IMR-90 (cell line): Measurements from ENCODE around the gene CD300C. TPM values are rescaled to one million over a fixed set of nuclear protein-coding genes. Genes with fewer than 3 reads are reported as not detected.

Source experiments
- ATAC-seq: fragments of 200-7000 bp; cut with Tn5 transposase; 2 replicates; pipeline ENCODE4 v1.9.1; 2020; ENCODE audit warnings: low read depth, mild to moderate bottlenecking, moderate library complexity
- BruUV-seq: library from RNA; stranded (reverse); fragments of 400-500 nt; replicated peaks from 2 replicates; lab custom pipeline; 2021; lab: Mats Ljungman, UMichigan
- CTCF ChIA-PET: fragments of 300-600 bp; formaldehyde crosslinking; extraction: SDS; loops from one replicate; lab custom pipeline; 2021; ENCODE audit warnings: antibody characterized with exemption; lab: Yijun Ruan, JAX
- POLR2A ChIA-PET: fragments of 300-600 bp; sonication (Branson Sonifier 250); formaldehyde crosslinking; loops from one replicate; lab custom pipeline; 2022; ENCODE audit warnings: antibody characterized with exemption; ENCODE audit not compliant: unreplicated experiment; lab: Charles Lee
- DNase-seq: peaks from one replicate; pipeline ENCODE4 v3.0.0; 2013
- H2AFZ ChIP-seq: replicated peaks from 2 replicates; pipeline ENCODE3; 2013; ENCODE audit warnings: low read length, mild to moderate bottlenecking; ENCODE audit not compliant: poor library complexity
- H2AK5ac ChIP-seq: 2 replicates; pipeline ENCODE4 v1.6.1; 2013; ENCODE audit warnings: low read depth, low read length, inconsistent platforms
- H2AK9ac ChIP-seq: replicated peaks from 2 replicates; pipeline ENCODE3; 2013; ENCODE audit warnings: mild to moderate bottlenecking, low read depth, low read length, moderate library complexity; ENCODE audit not compliant: poor library complexity
- H2BK120ac ChIP-seq: 2 replicates; pipeline ENCODE4 v1.6.1; 2013; ENCODE audit warnings: low read depth, low read length, inconsistent platforms
- H2BK15ac ChIP-seq: 3 replicates; pipeline ENCODE4 v1.6.1; 2013; ENCODE audit warnings: low read depth, low read length, inconsistent platforms
- H2BK20ac ChIP-seq: 2 replicates; pipeline ENCODE4 v1.6.1; 2013; ENCODE audit warnings: low read depth, mild to moderate bottlenecking, inconsistent platforms, low read length, moderate library complexity
- H2BK5ac ChIP-seq: 2 replicates; pipeline ENCODE4 v1.6.1; 2013; ENCODE audit warnings: mild to moderate bottlenecking, low read depth, low read length, inconsistent platforms; ENCODE audit not compliant: poor library complexity, severe bottlenecking
- H3K14ac ChIP-seq: replicated peaks from 2 replicates; pipeline ENCODE4 v1.6.1; 2013; ENCODE audit warnings: low read depth, low read length, inconsistent platforms
- H3K18ac ChIP-seq: 2 replicates; pipeline ENCODE4 v1.6.1; 2013; ENCODE audit warnings: low read depth, low read length, control low read depth
- H3K23ac ChIP-seq: 2 replicates; pipeline ENCODE4 v1.6.1; 2013; ENCODE audit warnings: low read depth, low read length, inconsistent platforms
- H3K27ac ChIP-seq: 2 replicates; pipeline ENCODE4 v1.5.1; 2013; ENCODE audit warnings: mild to moderate bottlenecking, control low read depth, low read length; ENCODE audit not compliant: insufficient read depth
- H3K27me3 ChIP-seq: 2 replicates; pipeline ENCODE4 v1.6.1; 2013; ENCODE audit warnings: low read length; ENCODE audit not compliant: control insufficient read depth, insufficient read depth
- H3K36me3 ChIP-seq: 2 replicates; pipeline ENCODE4 v1.6.1; 2013; ENCODE audit warnings: low read length, mixed read lengths; ENCODE audit not compliant: control insufficient read depth, insufficient read depth
- H3K4ac ChIP-seq: 2 replicates; pipeline ENCODE4 v1.6.1; 2013; ENCODE audit warnings: low read depth, low read length, inconsistent platforms
- H3K4me1 ChIP-seq: 2 replicates; pipeline ENCODE4 v1.6.1; 2013; ENCODE audit warnings: low read length, mixed read lengths; ENCODE audit not compliant: control insufficient read depth, insufficient read depth
- H3K4me2 ChIP-seq: 2 replicates; pipeline ENCODE4 v1.6.1; 2013; ENCODE audit warnings: low read depth, mild to moderate bottlenecking, control low read depth, low read length, moderate library complexity
- H3K4me3 ChIP-seq: 2 replicates; pipeline ENCODE4 v1.5.1; 2013; ENCODE audit warnings: low read depth, mild to moderate bottlenecking, control low read depth, low read length, moderate library complexity; ENCODE audit not compliant: insufficient read depth
- H3K56ac ChIP-seq: 2 replicates; pipeline ENCODE4 v1.6.1; 2013; ENCODE audit warnings: low read length, inconsistent platforms; ENCODE audit not compliant: insufficient read depth; ENCODE audit errors: extremely low read depth
- H3K79me1 ChIP-seq, 2 experiments: 2 replicates each; pipeline ENCODE4 v1.6.1; 2013; ENCODE audit warnings: low read length in 2 of 2, inconsistent platforms in 1 of 2, low read depth in 1 of 2
- H3K9ac ChIP-seq: 2 replicates; pipeline ENCODE4 v1.6.1; 2013; ENCODE audit warnings: low read depth, low read length, control low read depth
- H3K9me1 ChIP-seq: 2 replicates; pipeline ENCODE4 v1.6.1; 2013; ENCODE audit warnings: low read length, inconsistent platforms; ENCODE audit not compliant: insufficient read depth
- H3K9me3 ChIP-seq: 2 replicates; pipeline ENCODE4 v1.6.1; 2013; ENCODE audit warnings: low read length; ENCODE audit not compliant: control insufficient read depth, insufficient read depth
- H4K20me1 ChIP-seq: 2 replicates; pipeline ENCODE4 v1.6.1; 2013; ENCODE audit warnings: low read length, inconsistent platforms; ENCODE audit not compliant: insufficient read depth
- H4K5ac ChIP-seq: 2 replicates; pipeline ENCODE4 v1.6.1; 2013; ENCODE audit warnings: mild to moderate bottlenecking, low read depth, low read length, control low read depth
- H4K8ac ChIP-seq, 2 experiments: 2 replicates each; pipeline ENCODE4 v1.6.1; 2013; ENCODE audit warnings: low read depth in 2 of 2, low read length in 2 of 2, control low read depth in 1 of 2, inconsistent platforms in 1 of 2
- H4K91ac ChIP-seq: 2 replicates; pipeline ENCODE4 v1.6.1; 2013; ENCODE audit warnings: low read depth, low read length, inconsistent platforms; ENCODE audit not compliant: insufficient read depth
- BHLHE40 ChIP-seq: fragments of 150-350 bp; IDR thresholded peaks from 2 replicates; pipeline ENCODE4 v1.6.1; 2016; ENCODE audit warnings: mild to moderate bottlenecking, low read depth, low read length
- CEBPB ChIP-seq: IDR thresholded peaks from 2 replicates; pipeline ENCODE4 v1.6.1; 2012; ENCODE audit warnings: low read depth, low read length, improper control_type of control experiment
- CTCF ChIP-seq: conservative IDR thresholded peaks from 2 replicates; pipeline ENCODE4 v1.5.1; 2012; ENCODE audit warnings: mild to moderate bottlenecking, low read depth, low read length, improper control_type of control experiment
- ELK1 ChIP-seq: fragments of 150-350 bp; IDR thresholded peaks from 2 replicates; pipeline ENCODE4 v1.6.1; 2016; ENCODE audit warnings: low read depth, mild to moderate bottlenecking, low read length, moderate library complexity, borderline replicate concordance
- FOS ChIP-seq: fragments of 150-350 bp; IDR thresholded peaks from 2 replicates; pipeline ENCODE4 v1.6.1; 2016; ENCODE audit warnings: low read depth, low read length
- MAFK ChIP-seq: IDR thresholded peaks from 2 replicates; pipeline ENCODE4 v1.6.1; 2012; ENCODE audit warnings: low read depth, low read length, improper control_type of control experiment
- NFE2L2 ChIP-seq: fragments of 150-350 bp; IDR thresholded peaks from 2 replicates; pipeline ENCODE4 v1.6.1; 2016; ENCODE audit warnings: low read depth, mild to moderate bottlenecking, low read length
- WGBS, 2 experiments: methylation state at CpG; one replicate each; pipeline versions ENCODE4 v1.1.5 to v1.1.7; 2013; ENCODE audit warnings: missing lambda C conversion rate in 2 of 2; ENCODE audit not compliant: insufficient read length in 1 of 2; ENCODE audit errors: extremely low coverage in 2 of 2; 5-methylcytosine and 5-hydroxymethylcytosine counted together
- dilution Hi-C: fragments of 300-500 bp; cut with HindIII; formaldehyde crosslinking; loops from one replicate; pipeline ENCODE4 v1.14.3; 2018; ENCODE audit warnings: low sequenced_read_pairs; ENCODE audit not compliant: unreplicated experiment
- in situ Hi-C: fragments of 300-500 bp; cut with MboI; formaldehyde crosslinking; loops from 3 replicates; pipeline ENCODE4 v1.14.3; 2019; ENCODE audit warnings: low sequenced_read_pairs, inconsistent platforms, mixed read lengths
- intact Hi-C: fragments of 100-400 bp; cut with micrococcal nuclease; formaldehyde crosslinking; loops from 2 replicates; pipeline ENCODE4 v1.10.0; 2022
- polyA plus RNA-seq, 3 experiments: library from polyadenylated mRNA; depleted of rRNA; stranded (reverse); fragments of >200 nt; gene quantifications; 2 replicates each; pipeline ENCODE4 v1.2.3, GENCODE V29; 2012; ENCODE audit warnings: low replicate concordance in 1 of 3
- total RNA-seq: library from RNA; depleted of rRNA; stranded (reverse); fragments of >200 nt; gene quantifications from 2 replicates; pipeline ENCODE4 v1.2.3, GENCODE V29; 2012

CD300C gene
- total and polyA plus RNA-seq, 2 of the 4 experiments (the other 2 are of a cell fraction): not detected

GRCh38 chr17:74516561-74517328, 29.2 kb downstream of the CD300C start:
- no peak for ATAC-seq
- DNase-seq: no peak
- H2BK15ac ChIP-seq: no peak overlapping the region
- WGBS, 2 experiments: no CpG with 5 or more reads among the region's 3 CpGs
- H2BK120ac ChIP-seq: no peak overlapping the region
- H4K8ac ChIP-seq: no peak overlapping the region
- H4K5ac ChIP-seq: no peak overlapping the region
- no peaks in the 10 kb centered on the region for H4K20me1 ChIP-seq
- H3K9me1 ChIP-seq: no peaks in the 10 kb centered on the region
- dilution Hi-C loops (no loop called here), in situ Hi-C loops (no loop called here), intact Hi-C loops (no loop called here)
- no peak overlapping the region for H3K27ac ChIP-seq
- H3K4me1 ChIP-seq: no peaks in the 10 kb centered on the region
- no peak overlapping the region for H3K4ac ChIP-seq
- no peak overlapping the region for H3K56ac ChIP-seq
- POLR2A ChIA-PET: no interaction called here
- H3K4me2 ChIP-seq: no peak overlapping the region
- H2AFZ ChIP-seq: no peak overlapping the region
- CTCF ChIA-PET: no interaction called here
- no peak overlapping the region for H2AK9ac ChIP-seq
- no peak overlapping the region for H2AK5ac ChIP-seq
- no peak overlapping the region for H2BK5ac ChIP-seq
- no peak overlapping the region for H3K14ac ChIP-seq
- H3K79me1 ChIP-seq: no peaks in the 10 kb centered on the region
- no peak overlapping the region for H3K18ac ChIP-seq
- H3K23ac ChIP-seq: no peak overlapping the region
- BruUV-seq: no TSS peak
- no peak for TF ChIP-seq ELK1
- TF ChIP-seq CEBPB: no peak
- TF ChIP-seq FOS: no peak
- no peak for TF ChIP-seq NFE2L2
- TF ChIP-seq BHLHE40: no peak
- no peak for TF ChIP-seq MAFK
- TF ChIP-seq CTCF: no peak
- peaks cover 43% of the 10 kb centered on the region for H3K9me3 ChIP-seq
- H3K27me3 ChIP-seq: no peaks in the 10 kb centered on the region
- no peak overlapping the region for H4K91ac ChIP-seq
- H3K9ac ChIP-seq: no peak overlapping the region
- no peak overlapping the region for H3K4me3 ChIP-seq
- H3K36me3 ChIP-seq: no peaks in the 10 kb centered on the region
- no peak overlapping the region for H2BK20ac ChIP-seq
